ENCODE data around the gene IL16.

IL16 gene

GRCh38 chr15:81195339-81195864 lies 1.3 kb upstream of the IL16 start:
- TF ChIP-seq CREB1 (IDR thresholded peaks at IDR 0.05; ENCODE audit: low read depth) (no peak), YY1 (IDR thresholded peaks at IDR 0.05; ENCODE audit: low read depth) (no peak), ZBTB7A (IDR thresholded peaks at IDR 0.05; ENCODE audit: low read depth) (no peak), TAF1 (IDR thresholded peaks at IDR 0.05; ENCODE audit: low read depth) (no peak), TEAD4 (IDR thresholded peaks at IDR 0.05) (no peak), EP300 (IDR thresholded peaks at IDR 0.05; ENCODE audit: borderline replicate concordance) (no peak)

- TF ChIP-seq EGR1 (IDR thresholded peaks at IDR 0.05) (no peak), YY1 (IDR thresholded peaks at IDR 0.05; ENCODE audit: low read depth) (no peak), TAF1 (IDR thresholded peaks at IDR 0.05; ENCODE audit: low read depth) (no peak), FOXM1 (IDR thresholded peaks at IDR 0.05; ENCODE audit: borderline replicate concordance, low read depth) (no peak), EP300 (IDR thresholded peaks at IDR 0.05; ENCODE audit: borderline replicate concordance) (no peak), CREB1 (IDR thresholded peaks at IDR 0.05; ENCODE audit: low read depth) (no peak), NFIC (IDR thresholded peaks at IDR 0.05) (no peak), ZBTB7A (IDR thresholded peaks at IDR 0.05; ENCODE audit: low read depth) (no peak), TCF12 (IDR thresholded peaks at IDR 0.05; ENCODE audit: low read depth) (no peak), CEBPB (IDR thresholded peaks at IDR 0.05) (no peak), MAX (IDR thresholded peaks at IDR 0.05) (no peak)
- TF ChIP-seq, protein P1, sequence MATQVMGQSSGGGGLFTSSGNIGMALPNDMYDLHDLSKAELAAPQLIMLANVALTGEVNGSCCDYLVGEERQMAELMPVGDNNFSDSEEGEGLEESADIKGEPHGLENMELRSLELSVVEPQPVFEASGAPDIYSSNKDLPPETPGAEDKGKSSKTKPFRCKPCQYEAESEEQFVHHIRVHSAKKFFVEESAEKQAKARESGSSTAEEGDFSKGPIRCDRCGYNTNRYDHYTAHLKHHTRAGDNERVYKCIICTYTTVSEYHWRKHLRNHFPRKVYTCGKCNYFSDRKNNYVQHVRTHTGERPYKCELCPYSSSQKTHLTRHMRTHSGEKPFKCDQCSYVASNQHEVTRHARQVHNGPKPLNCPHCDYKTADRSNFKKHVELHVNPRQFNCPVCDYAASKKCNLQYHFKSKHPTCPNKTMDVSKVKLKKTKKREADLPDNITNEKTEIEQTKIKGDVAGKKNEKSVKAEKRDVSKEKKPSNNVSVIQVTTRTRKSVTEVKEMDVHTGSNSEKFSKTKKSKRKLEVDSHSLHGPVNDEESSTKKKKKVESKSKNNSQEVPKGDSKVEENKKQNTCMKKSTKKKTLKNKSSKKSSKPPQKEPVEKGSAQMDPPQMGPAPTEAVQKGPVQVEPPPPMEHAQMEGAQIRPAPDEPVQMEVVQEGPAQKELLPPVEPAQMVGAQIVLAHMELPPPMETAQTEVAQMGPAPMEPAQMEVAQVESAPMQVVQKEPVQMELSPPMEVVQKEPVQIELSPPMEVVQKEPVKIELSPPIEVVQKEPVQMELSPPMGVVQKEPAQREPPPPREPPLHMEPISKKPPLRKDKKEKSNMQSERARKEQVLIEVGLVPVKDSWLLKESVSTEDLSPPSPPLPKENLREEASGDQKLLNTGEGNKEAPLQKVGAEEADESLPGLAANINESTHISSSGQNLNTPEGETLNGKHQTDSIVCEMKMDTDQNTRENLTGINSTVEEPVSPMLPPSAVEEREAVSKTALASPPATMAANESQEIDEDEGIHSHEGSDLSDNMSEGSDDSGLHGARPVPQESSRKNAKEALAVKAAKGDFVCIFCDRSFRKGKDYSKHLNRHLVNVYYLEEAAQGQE (IDR thresholded peaks at IDR 0.05; ENCODE audit: low read depth): no peak
Observed at GRCh38 chr15:81197255-81197630, 564 bp downstream of the IL16 start.

GRCh38 chr15:81197688-81198281 lies 1.1 kb downstream of the IL16 start:
- no peak for TF ChIP-seq ZBTB7A (IDR thresholded peaks at IDR 0.05; ENCODE audit: low read depth)
- no peak for TF ChIP-seq CEBPB (IDR thresholded peaks at IDR 0.05)
- TF ChIP-seq EGR1 (IDR thresholded peaks at IDR 0.05): no peak
- TF ChIP-seq TEAD4 (IDR thresholded peaks at IDR 0.05): no peak
- TF ChIP-seq FOXM1 (IDR thresholded peaks at IDR 0.05; ENCODE audit: borderline replicate concordance, low read depth): no peak
- TF ChIP-seq TAF1 (IDR thresholded peaks at IDR 0.05; ENCODE audit: low read depth): no peak
- TF ChIP-seq RAD21 (IDR thresholded peaks at IDR 0.05; ENCODE audit: low read depth): no peak
- TF ChIP-seq, protein P1 (IDR thresholded peaks at IDR 0.05; ENCODE audit: low read depth): no peak
- TF ChIP-seq MAX (IDR thresholded peaks at IDR 0.05): no peak
- TF ChIP-seq, protein P2, sequence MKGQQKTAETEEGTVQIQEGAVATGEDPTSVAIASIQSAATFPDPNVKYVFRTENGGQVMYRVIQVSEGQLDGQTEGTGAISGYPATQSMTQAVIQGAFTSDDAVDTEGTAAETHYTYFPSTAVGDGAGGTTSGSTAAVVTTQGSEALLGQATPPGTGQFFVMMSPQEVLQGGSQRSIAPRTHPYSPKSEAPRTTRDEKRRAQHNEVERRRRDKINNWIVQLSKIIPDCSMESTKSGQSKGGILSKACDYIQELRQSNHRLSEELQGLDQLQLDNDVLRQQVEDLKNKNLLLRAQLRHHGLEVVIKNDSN (IDR thresholded peaks at IDR 0.05): no peak
- no peak for TF ChIP-seq NFIC (IDR thresholded peaks at IDR 0.05)
- TF ChIP-seq EP300 (IDR thresholded peaks at IDR 0.05; ENCODE audit: borderline replicate concordance): no peak
- no peak for TF ChIP-seq YY1 (IDR thresholded peaks at IDR 0.05; ENCODE audit: low read depth)
- no peak for TF ChIP-seq TCF12 (IDR thresholded peaks at IDR 0.05; ENCODE audit: low read depth)
- TF ChIP-seq CREB1 (IDR thresholded peaks at IDR 0.05; ENCODE audit: low read depth): no peak

- TF ChIP-seq, protein P1 (IDR thresholded peaks at IDR 0.05; ENCODE audit: low read depth): no peak
- TF ChIP-seq YY1 (IDR thresholded peaks at IDR 0.05; ENCODE audit: low read depth) (no peak), CREB1 (IDR thresholded peaks at IDR 0.05; ENCODE audit: low read depth) (no peak), EP300 (IDR thresholded peaks at IDR 0.05; ENCODE audit: borderline replicate concordance) (no peak), TAF1 (IDR thresholded peaks at IDR 0.05; ENCODE audit: low read depth) (no peak), EGR1 (IDR thresholded peaks at IDR 0.05) (no peak), MAX (IDR thresholded peaks at IDR 0.05) (no peak), NFIC (IDR thresholded peaks at IDR 0.05) (no peak), CEBPB (IDR thresholded peaks at IDR 0.05) (no peak), FOXM1 (IDR thresholded peaks at IDR 0.05; ENCODE audit: borderline replicate concordance, low read depth) (no peak), RAD21 (IDR thresholded peaks at IDR 0.05; ENCODE audit: low read depth) (no peak), ZBTB7A (IDR thresholded peaks at IDR 0.05; ENCODE audit: low read depth) (no peak), TCF12 (IDR thresholded peaks at IDR 0.05; ENCODE audit: low read depth) (no peak)
- TF ChIP-seq, protein P2 (IDR thresholded peaks at IDR 0.05): no peak
Observed at GRCh38 chr15:81199031-81199779, 2.5 kb downstream of the IL16 start.
